Measurements from ENCODE around the gene KCNIP1.

KCNIP1 gene

DNA sequence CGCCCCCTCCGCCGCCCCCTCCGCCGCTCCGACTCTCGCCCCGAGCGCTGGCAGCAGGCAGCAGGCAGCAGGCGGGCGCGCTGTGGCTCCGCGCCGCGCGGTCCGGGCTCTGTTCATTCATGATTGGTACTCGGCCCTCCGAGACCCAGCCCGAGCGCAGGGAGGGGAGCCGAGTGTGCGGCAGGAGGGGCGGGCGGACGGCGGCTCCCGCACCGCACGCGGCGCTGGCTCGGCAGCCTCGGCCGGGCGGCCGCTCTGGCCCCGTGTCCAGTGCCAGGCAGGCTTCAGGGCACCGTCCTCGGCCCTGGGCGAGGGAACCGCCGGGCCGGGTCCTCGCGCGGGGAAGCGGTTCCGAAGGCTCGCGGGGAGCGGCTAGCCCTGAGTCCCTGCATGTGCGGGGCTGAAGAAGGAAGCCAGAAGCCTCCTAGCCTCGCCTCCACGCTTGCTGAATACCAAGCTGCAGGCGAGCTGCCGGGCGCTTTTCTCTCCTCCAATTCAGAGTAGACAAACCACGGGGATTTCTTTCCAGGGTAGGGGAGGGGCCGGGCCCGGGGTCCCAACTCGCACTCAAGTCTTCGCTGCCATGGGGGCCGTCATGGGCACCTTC is at the start of gene KCNIP1:
TSS of gene KCNIP1 (plus strand) at position 31 of the 607 bp plus-strand sequence.
- Mint-ChIP-seq H3K4me3 (no peak within 1 kb of the TSS), H3K27ac (no peak within 1 kb of the TSS)

DNA sequence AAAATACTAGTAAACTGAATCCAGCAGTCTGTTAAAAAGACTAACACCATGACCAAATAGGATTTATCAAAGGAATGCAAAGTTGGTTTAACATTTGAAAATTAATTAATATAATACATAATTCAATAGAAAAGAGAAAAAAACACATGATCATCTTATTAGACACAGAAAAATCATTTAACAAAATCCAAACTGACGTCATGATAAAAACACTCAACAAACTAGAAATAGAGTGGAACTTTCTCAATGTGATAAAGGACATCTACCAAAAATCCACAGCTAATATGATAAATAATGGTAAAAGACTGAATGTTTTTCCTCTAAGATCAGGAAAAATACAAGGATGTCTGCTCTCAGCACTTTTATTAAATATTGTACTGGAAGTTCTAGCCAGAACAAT is 40.4 kb upstream of the KCNIP1 start:
- H3K27ac Mint-ChIP-seq, result no peak overlapping the region
- H3K9me3 Mint-ChIP-seq, result peaks cover 15% of the 10 kb centered on the region
- H3K27me3 Mint-ChIP-seq, result peaks cover 29% of the 10 kb centered on the region
- H3K4me1 Mint-ChIP-seq, result peaks cover 22% of the 10 kb centered on the region
- H3K36me3 Mint-ChIP-seq, result peaks cover 17% of the 10 kb centered on the region
- no peak overlapping the region for H3K4me3 Mint-ChIP-seq
- CTCF ChIA-PET, result no interaction called here
- no peak for DNase-seq

More for the DNA sequence above, at the start of gene KCNIP1:
- CTCF ChIA-PET, result no interaction called here
- no peaks in the 10 kb centered on the region for H3K4me1 Mint-ChIP-seq
- DNase-seq, result no peak
- H3K9me3 Mint-ChIP-seq, result no peaks in the 10 kb centered on the region
- H3K36me3 Mint-ChIP-seq, result no peaks in the 10 kb centered on the region
- H3K27me3 Mint-ChIP-seq, result peaks cover 73% of the 10 kb centered on the region

DNA sequence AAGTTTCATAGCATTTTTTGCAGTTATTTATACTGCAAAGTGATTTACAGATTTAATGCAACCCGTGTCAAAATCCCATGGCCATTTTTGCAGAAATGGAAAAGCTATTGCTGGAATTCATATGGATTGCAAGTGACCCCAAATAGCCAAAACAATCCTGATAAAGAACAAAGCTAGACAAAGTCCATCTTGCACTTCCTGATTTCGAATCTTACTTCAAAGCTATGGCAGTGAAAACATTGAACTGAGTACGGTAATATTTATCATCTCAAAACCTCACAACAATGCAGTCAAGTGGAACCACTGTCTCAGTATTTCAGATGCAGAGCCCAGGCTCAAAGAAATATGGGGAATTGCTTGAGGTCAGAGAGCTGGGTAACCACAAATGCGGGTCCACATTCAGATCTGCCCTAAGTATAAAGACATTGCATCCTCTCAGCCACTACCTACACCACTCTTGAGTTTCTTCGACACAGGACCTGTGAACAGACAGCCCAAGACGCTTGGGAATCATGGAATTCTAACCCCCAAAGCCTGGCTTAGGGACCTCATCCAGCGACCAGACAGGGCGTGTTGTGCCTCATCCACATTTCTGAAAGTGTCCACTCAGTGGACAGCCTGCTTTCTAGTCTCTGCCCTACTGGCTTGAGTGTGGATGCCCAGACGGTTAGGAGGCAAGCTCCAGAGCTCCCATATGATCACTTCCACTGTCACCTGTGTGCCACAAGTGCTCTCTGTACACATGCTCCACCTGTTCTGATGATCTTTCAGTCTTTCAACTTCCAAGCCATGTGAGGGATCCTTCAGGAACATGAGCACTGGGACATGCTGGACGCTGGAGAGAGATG is 39.3 kb upstream of the KCNIP1 start:
- Mint-ChIP-seq H3K27ac (no peak overlapping the region), H3K36me3 (peaks cover 16% of the 10 kb centered on the region), H3K27me3 (peaks cover 31% of the 10 kb centered on the region), H3K9me3 (peaks cover 14% of the 10 kb centered on the region), H3K4me1 (peaks cover 11% of the 10 kb centered on the region), H3K4me3 (no peak overlapping the region)
- DNase-seq, result no peak
- CTCF ChIA-PET, result no interaction called here

DNA sequence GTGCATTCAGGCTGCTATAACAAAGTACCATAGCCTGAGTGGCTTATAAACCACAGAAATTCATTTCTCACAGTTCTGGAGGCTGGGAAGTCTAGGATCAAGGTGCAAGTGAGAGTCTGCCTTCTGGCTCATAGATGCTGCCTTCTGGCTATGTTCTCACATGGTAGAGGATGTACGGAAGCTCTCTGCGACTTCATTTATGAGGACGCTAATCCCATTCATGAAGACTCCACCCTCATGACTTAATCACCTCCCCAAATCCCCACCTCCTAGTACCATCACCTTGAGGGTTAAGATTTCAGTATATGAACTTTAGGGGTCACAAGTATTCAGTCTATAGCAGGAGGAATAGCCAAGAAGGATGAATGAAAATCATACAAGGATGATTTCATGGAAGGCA is 37.3 kb upstream of the KCNIP1 start:
- H3K27ac Mint-ChIP-seq, result no peak overlapping the region
- H3K4me3 Mint-ChIP-seq, result no peak overlapping the region
- no peaks in the 10 kb centered on the region for H3K9me3 Mint-ChIP-seq
- no peaks in the 10 kb centered on the region for H3K36me3 Mint-ChIP-seq
- no peaks in the 10 kb centered on the region for H3K4me1 Mint-ChIP-seq
- CTCF ChIA-PET, result interaction anchor here (1.1 kb wide), 1 partner anchor 29 kb away, joined by 3 read pairs; no protein-coding TSS in a partner anchor
- peaks cover 32% of the 10 kb centered on the region for H3K27me3 Mint-ChIP-seq
- no peak for DNase-seq

DNA sequence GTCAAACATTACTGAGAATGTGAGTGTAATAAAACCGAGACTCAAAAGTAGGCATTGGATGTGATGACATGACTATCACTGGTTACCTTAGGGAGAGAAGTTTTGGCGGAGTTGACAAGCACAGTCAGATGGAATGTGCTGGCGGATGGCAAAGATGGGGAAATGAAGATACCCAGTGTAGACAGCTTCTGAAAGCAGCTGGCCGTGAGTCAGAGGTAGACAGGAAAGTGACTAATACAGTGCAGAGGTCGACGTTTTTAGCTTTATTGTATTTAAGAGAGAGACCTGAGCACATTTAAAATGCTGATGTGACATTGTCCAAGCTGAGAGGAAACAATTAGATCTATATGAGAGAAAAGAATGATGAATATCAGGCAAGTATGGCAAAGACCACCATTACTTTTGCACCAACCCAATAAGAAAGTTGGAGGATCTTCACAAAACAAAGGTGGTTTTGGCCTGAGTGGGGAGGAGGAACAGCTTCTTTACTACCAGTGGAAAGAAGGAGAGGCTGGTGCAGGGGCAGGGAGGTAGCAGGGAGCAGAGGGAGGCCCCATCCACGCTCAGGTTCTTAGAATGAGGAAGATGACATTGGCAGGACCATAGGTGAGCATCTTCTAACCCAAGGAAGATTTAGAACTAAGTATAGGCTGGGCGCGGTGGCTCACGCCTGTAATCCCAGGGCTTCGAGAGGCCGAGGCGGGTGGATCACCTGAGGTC is 36.7 kb upstream of the KCNIP1 start:
- Mint-ChIP-seq H3K36me3 (no peaks in the 10 kb centered on the region), H3K27ac (no peak overlapping the region), H3K27me3 (peaks cover 32% of the 10 kb centered on the region), H3K9me3 (no peaks in the 10 kb centered on the region), H3K4me1 (no peaks in the 10 kb centered on the region), H3K4me3 (no peak overlapping the region)
- DNase-seq, result peak; percentile 26
- CTCF ChIA-PET, result interaction anchor here (1.1 kb wide), 1 partner anchor 29 kb away, joined by 3 read pairs; no protein-coding TSS in a partner anchor

DNA sequence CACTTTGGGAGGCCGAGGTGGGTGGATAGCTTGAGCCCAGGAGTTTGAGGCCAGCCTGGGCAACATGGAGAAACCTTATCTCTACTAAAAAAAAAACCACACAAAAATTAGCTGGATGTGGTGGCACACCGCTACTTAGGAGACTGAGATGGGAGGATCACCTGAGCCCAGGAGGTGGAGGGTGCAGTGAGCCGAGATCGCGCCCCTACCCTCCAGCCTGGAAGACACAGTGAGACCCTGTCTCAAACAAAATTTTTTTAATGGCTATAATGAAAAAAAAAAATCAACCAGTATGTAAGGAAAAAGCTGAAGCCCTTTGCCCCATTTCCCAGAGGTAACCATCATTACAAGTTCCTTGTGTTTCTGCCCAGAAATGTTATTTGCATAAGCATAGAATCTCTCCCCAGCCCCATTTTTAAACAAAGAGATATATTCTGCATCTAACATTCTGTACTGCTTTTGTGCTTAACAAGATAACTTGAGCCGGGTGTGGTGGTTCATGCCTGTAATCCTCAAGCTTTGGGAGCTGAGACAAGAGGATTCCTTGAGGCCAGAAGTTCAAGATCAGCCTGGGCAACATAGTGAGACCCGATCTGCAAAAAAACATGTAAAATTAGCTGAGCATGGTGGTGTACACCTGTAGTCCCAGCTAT is 35.1 kb upstream of the KCNIP1 start:
- DNase-seq, result no peak
- Mint-ChIP-seq H3K9me3 (no peaks in the 10 kb centered on the region), H3K4me3 (no peak overlapping the region), H3K36me3 (no peaks in the 10 kb centered on the region), H3K4me1 (no peaks in the 10 kb centered on the region), H3K27me3 (peaks cover 31% of the 10 kb centered on the region), H3K27ac (no peak overlapping the region)
- CTCF ChIA-PET, result interaction anchor here (1.0 kb wide), 1 partner anchor 1481 kb away, joined by 3 read pairs; no protein-coding TSS in a partner anchor

DNA sequence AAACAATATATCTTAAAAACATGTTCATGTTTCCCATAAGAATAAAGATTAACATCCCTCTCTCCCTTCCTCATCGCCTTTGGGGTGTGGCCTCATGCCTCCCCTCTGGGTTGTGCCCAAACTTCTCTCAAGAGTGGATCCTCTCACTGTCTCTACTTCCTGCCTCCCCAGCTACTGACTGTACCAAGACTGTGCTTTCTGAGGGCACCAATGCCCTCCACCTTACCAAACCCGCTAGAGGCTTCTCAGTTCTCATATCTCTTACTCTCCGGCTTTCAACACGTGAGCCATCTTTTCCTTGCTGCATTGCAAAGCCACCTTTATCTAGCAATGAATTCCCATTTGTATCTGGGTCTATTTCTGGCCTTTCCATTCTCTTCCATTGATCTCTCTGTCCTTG is 34.4 kb upstream of the KCNIP1 start:
- Mint-ChIP-seq H3K9me3 (no peaks in the 10 kb centered on the region), H3K27me3 (peaks cover 31% of the 10 kb centered on the region), H3K4me1 (no peaks in the 10 kb centered on the region), H3K36me3 (no peaks in the 10 kb centered on the region), H3K4me3 (no peak overlapping the region), H3K27ac (no peak overlapping the region)
- no peak for DNase-seq
- CTCF ChIA-PET, result interaction anchor here (1.0 kb wide), 1 partner anchor 1482 kb away, joined by 3 read pairs; no protein-coding TSS in a partner anchor

DNA sequence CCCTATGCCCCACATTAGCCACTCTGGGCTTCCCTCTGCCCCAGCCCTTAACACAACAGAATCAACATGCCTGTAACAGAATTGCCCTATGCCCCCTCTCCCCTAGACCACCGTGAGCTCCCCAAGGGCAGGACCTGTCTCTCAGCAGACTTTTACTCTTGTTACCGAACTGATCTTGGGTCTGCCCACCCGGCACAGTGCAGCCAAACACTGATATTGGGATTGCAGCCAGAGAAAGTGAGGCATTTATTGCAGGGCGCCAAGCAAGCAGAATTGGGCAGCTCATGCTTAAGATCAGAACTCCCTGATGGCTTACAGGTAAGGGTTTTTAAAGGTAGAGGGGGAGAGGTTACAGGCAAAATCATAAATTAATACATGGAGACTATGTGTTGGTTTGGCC is 33.5 kb upstream of the KCNIP1 start:
- Mint-ChIP-seq H3K27me3 (peaks cover 34% of the 10 kb centered on the region), H3K36me3 (no peaks in the 10 kb centered on the region), H3K9me3 (no peaks in the 10 kb centered on the region), H3K27ac (no peak overlapping the region), H3K4me1 (no peaks in the 10 kb centered on the region), H3K4me3 (no peak overlapping the region)
- no peak for DNase-seq
- CTCF ChIA-PET, result interaction anchor here (0.6 to 1.0 kb wide), 2 partner anchors 125 to 286 kb away, joined by 3 read pairs; no protein-coding TSS in a partner anchor

DNA sequence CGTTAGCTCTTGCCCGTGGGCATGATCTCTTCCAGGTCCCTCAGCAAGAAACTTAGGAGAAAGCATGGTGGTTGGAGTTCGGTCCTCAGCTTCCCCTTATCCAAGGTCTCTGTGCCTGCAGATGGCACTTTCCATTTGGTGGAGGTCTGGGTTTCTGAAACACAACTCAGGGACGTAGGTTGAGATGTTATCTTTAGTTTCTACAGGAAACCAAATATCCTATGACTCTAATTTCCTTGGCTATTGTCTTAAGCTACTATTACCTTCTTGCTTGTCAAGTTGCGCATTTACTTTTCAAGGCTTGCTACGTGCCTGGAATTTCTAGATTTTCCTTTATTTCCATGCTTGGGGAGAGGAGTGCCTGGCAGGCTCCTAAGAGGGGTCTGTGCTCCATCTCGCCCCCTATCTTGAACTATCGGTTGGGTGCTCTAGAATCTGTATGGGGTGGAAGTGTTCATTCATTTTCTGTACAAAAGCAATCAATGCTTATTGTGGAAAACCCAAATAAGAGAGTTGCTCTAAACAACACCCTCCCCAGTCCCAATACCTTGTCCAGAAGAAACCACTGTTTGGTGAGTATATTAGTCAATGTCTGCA is 32.9 kb upstream of the KCNIP1 start:
- no peaks in the 10 kb centered on the region for H3K36me3 Mint-ChIP-seq
- no peak for DNase-seq
- H3K4me3 Mint-ChIP-seq, result no peak overlapping the region
- CTCF ChIA-PET, result interaction anchor here (0.6 to 1.0 kb wide), 2 partner anchors 125 to 287 kb away, joined by 3 read pairs; no protein-coding TSS in a partner anchor
- H3K27ac Mint-ChIP-seq, result no peak overlapping the region
- no peaks in the 10 kb centered on the region for H3K9me3 Mint-ChIP-seq
- H3K4me1 Mint-ChIP-seq, result no peaks in the 10 kb centered on the region
- peaks cover 40% of the 10 kb centered on the region for H3K27me3 Mint-ChIP-seq

DNA sequence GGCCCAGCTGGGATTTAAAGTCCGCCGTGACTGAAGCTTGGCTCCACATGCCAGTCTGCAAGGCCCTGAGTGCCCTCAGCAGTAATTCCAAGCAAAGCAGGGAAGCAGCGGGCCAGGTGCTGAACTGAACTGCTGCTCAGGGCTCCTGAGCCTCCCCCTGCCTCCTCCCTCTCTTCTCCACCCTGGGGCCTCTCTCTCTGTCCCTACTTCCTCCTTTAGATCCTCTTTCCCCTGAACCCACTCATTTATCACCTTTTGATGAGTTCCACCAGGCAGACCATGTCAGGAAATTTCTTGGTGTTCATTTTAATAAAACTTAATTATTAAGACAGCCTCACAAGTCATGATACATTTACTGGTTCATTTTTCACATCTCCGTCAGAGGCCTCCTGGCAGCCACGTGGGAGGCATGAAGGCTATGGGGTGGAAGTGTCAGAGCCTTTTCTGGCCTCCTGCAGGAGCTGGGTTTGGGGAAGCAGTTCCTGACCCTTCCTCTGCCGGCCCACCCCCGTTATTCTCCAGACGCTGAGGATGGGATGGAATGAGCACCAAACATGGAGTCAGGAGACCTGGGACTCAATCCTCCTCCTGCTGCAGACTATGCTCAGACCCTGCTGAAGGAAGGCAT is 32.2 kb upstream of the KCNIP1 start:
- Mint-ChIP-seq H3K27ac (no peak overlapping the region), H3K9me3 (no peaks in the 10 kb centered on the region)

DNA sequence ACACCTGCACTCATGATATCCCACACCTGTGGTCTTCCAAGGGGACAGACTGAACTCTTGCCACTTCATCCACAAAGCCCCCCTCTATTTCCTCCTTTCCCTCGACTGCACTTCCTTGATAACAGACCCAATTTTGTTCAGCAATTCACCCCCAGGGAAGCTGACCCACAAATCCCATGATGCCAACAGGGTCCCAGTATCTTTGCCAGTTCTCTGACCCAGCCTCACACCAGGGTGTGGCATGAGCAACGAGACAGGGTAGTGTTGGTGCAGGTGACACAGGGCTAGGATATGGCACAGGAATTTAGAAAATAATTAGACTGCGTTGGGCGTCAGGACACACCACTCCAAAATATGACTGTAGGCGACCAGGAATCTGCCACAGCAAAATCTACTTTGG is 30.2 kb upstream of the KCNIP1 start:
- no peak overlapping the region for H3K4me3 Mint-ChIP-seq
- no peaks in the 10 kb centered on the region for H3K36me3 Mint-ChIP-seq
- DNase-seq, result no peak
- H3K4me1 Mint-ChIP-seq, result no peaks in the 10 kb centered on the region
- peaks cover 52% of the 10 kb centered on the region for H3K27me3 Mint-ChIP-seq
- CTCF ChIA-PET, result interaction anchor here (0.7 kb wide), 1 partner anchor 38 kb away, joined by 3 read pairs; no protein-coding TSS in a partner anchor
- H3K9me3 Mint-ChIP-seq, result no peaks in the 10 kb centered on the region
- no peak overlapping the region for H3K27ac Mint-ChIP-seq

More for the DNA sequence above, 32.2 kb upstream of the KCNIP1 start:
- peaks cover 42% of the 10 kb centered on the region for H3K27me3 Mint-ChIP-seq
- no peak overlapping the region for H3K4me3 Mint-ChIP-seq
- CTCF ChIA-PET, result interaction anchor here (0.9 kb wide), 1 partner anchor 51 kb away, joined by 3 read pairs; no protein-coding TSS in a partner anchor
- H3K4me1 Mint-ChIP-seq, result no peaks in the 10 kb centered on the region
- no peak for DNase-seq
- no peaks in the 10 kb centered on the region for H3K36me3 Mint-ChIP-seq

DNA sequence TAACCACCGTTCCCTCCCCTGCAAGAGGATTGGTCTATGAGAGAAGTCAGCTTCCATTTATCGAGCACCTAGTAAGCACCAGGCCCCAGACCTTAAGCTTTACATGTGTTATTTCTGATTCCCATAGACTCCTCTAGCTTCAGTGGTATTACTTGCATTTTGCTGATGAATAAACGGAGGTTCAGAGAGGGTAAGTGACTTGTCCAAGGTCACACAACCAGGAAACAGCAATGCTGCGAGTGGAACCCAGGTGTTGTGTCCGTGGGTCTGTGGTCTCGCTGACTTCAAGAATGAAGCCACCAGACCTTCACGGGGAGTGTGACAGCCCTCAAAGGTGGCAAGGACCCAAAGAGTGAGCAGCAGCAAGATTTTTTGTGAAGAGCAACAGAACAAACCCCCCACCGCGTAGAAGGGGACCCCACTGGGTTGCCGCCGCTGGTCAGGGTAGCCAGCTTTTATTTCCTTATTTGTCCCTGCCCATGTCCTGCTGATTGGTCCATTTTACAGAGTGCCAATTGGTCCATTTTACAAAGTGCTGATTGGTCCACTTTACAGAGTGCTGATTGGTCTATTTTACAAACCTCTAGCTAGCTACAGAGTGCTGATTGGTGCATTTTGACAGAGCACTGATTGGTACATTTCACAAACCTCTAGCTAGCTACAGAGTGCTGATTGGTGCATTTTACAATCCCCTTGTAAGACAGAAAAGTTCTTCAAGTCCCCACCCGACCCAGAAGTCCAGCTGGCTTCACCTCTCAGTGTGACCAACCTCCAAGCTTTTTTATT is 29.1 kb upstream of the KCNIP1 start:
- no peaks in the 10 kb centered on the region for H3K4me1 Mint-ChIP-seq
- no peaks in the 10 kb centered on the region for H3K9me3 Mint-ChIP-seq
- no peaks in the 10 kb centered on the region for H3K36me3 Mint-ChIP-seq
- CTCF ChIA-PET, result interaction anchor here (0.7 to 1.2 kb wide), 2 partner anchors 10 to 39 kb away, joined by 3 read pairs; no protein-coding TSS in a partner anchor
- DNase-seq, result no peak
- H3K27me3 Mint-ChIP-seq, result peaks cover 53% of the 10 kb centered on the region
- H3K4me3 Mint-ChIP-seq, result no peak overlapping the region
- no peak overlapping the region for H3K27ac Mint-ChIP-seq

All from activated naive CD4-positive, alpha-beta T cell treated with anti-CD3 and anti-CD28 coated beads, Interleukin-2, amount 10 ng/mL, durations not matched to agents 7 days and 5 days (primary cell).